ENCODE data around the gene C20orf144.

DNA sequence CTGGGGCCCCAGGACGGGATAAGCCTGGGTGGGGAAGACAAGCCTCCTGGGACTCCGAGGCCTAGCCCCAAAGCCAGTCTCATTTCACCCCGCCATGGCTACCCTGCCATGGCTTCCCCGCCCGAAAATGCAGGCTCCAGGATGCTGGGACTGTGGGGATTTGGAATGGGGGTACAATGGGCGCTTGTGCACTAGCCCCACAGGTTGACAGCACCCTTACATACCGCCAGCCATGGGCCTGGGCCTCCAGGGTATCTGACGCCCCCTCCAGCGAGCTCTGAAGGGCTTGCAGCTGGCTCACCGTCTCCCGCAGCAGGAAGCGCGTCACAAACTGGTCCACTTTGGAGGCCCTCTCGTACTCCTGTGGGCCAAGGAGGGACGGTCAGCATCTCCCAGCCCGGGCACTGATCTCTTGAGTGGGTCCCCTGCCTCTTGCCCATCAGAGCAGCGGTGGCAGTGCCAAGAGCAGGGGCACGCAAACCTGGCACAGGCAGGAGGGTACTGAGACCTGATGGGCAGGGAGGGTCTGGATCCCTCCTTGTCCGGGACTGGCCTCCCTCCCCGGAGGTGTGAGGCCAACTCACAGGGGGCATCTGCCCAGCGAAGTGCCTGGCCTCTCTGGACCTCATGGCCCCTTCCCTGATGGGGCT lies 2.0 kb upstream of the C20orf144 start:
- TF ChIP-seq, protein P1, sequence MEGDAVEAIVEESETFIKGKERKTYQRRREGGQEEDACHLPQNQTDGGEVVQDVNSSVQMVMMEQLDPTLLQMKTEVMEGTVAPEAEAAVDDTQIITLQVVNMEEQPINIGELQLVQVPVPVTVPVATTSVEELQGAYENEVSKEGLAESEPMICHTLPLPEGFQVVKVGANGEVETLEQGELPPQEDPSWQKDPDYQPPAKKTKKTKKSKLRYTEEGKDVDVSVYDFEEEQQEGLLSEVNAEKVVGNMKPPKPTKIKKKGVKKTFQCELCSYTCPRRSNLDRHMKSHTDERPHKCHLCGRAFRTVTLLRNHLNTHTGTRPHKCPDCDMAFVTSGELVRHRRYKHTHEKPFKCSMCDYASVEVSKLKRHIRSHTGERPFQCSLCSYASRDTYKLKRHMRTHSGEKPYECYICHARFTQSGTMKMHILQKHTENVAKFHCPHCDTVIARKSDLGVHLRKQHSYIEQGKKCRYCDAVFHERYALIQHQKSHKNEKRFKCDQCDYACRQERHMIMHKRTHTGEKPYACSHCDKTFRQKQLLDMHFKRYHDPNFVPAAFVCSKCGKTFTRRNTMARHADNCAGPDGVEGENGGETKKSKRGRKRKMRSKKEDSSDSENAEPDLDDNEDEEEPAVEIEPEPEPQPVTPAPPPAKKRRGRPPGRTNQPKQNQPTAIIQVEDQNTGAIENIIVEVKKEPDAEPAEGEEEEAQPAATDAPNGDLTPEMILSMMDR (IDR thresholded peaks at IDR 0.05; ENCODE audit: low read depth, low read length, missing input control): no peak
- no peak for TF ChIP-seq YY1 (IDR thresholded peaks at IDR 0.05)
